ENCODE results near the gene ADARB2.

DNA sequence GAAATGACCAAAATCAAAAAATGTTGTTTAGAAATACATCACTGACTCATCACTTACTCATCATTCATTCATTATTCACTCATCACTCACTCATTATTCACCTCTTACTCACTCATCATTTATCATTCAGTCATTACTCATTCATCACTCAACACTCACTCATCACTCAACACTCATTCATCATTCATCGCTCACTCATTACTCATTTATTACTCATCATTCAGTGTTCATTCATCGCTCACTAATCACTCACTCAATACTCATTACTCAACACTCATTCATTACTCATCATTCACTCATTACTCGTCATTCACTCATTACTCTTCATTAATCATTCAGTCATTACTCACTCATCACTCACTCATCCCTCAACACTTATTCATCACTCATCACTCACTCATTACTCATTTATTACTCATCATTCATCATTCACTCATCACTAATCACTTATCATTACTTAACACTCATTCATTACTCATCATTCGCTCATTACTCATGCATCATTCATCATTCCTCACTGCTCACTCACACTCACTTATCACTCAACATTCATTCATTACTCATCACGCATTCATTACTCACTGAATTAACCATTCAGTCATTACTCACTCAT, 238.5 kb downstream of the ADARB2 start:
- TF ChIP-seq TAF1 (IDR thresholded peaks at IDR 0.05; ENCODE audit: borderline replicate concordance, insufficient read depth, low read length) (0 out of 2 replicates have a peak, but pooled peaks have one; percentile 12), SIN3A (IDR thresholded peaks at IDR 0.05; ENCODE audit: borderline replicate concordance, insufficient read depth, low read length) (no peak)
